Body of pancreas (tissue), 4 donors: Measurements from ENCODE around the gene AK4. TPM values are rescaled to one million over a fixed set of nuclear protein-coding genes. Genes with fewer than 3 reads are reported as not detected.

Experiments used
- ATAC-seq: fragments of 150-250 bp; one replicate; pipeline ENCODE4 v1.9.1; 2016
- DNase-seq, 4 donors: peaks; one replicate each; pipeline ENCODE4 v3.0.0-alpha.2; 2019
- H3K27ac ChIP-seq, 4 donors: fragments of 200-600 bp; sonication (generic); 1 replicate in 3 of 4; 2 replicates in 1 of 4; pipeline versions ENCODE4 v1.5.1 to v1.6.1; 2016 to 2019; ENCODE audit warnings: mild to moderate bottlenecking in 1 of 4, mixed read lengths in 1 of 4, moderate library complexity in 1 of 4
- H3K27me3 ChIP-seq, 2 donors: fragments of 200-600 bp; sonication (generic); one replicate each; pipeline ENCODE4 v1.6.0; 2016; ENCODE audit warnings: mild to moderate bottlenecking in 1 of 2
- H3K36me3 ChIP-seq, 2 donors: fragments of 200-600 bp; sonication (generic); replicated peaks in 1 of 2; 2 replicates each; pipeline ENCODE4 v1.5.1; 2016; ENCODE audit warnings: low read depth in 2 of 2; ENCODE audit not compliant: insufficient read depth in 1 of 2
- H3K4me1 ChIP-seq: fragments of 200-600 bp; sonication (generic); one replicate; pipeline ENCODE4 v1.6.0; 2016
- H3K4me3 ChIP-seq, 2 donors: fragments of 200-600 bp; sonication (generic); 1 replicate in 1 of 2; 2 replicates in 1 of 2; pipeline ENCODE4 v1.5.1; 2016 to 2019
- H3K9me3 ChIP-seq, 3 donors: fragments of 200-600 bp; sonication (generic); 1 replicate in 2 of 3; 2 replicates in 1 of 3; pipeline ENCODE4 v1.5.1; 2016
- POLR2A ChIP-seq, 3 donors: fragments of 450-650 bp; IDR thresholded peaks; one replicate each; pipeline ENCODE4 v1.6.1; 2016; ENCODE audit warnings: antibody characterized with exemption in 3 of 3, mild to moderate bottlenecking in 2 of 3
- WGBS, 2 donors: methylation state at CpG; one replicate each; pipeline ENCODE4 v1.1.5; 2017; 5-methylcytosine and 5-hydroxymethylcytosine counted together
- intact Hi-C: fragments of 100-400 bp; cut with DNase I; formaldehyde crosslinking; loops from one replicate; pipeline ENCODE4 v1.15.1; 2023
- total RNA-seq, 2 donors: library from RNA; depleted of rRNA; stranded (reverse); fragments of >200 nt; gene quantifications; one replicate each; pipeline ENCODE4 v1.1.0, GENCODE V29; 2016
- TF ChIP-seq, protein P1 (sequence below), 7 experiments: fragments of 450-650 bp in 4 of 7; fragments of 200-600 bp in 3 of 7; sonication (generic) in 3 of 7; IDR thresholded peaks; one replicate each; pipeline ENCODE4 v1.5.1; 2016 to 2019; ENCODE audit warnings: antibody characterized with exemption in 7 of 7

The AK4 gene
- total RNA-seq, 2 donors from 2014 or later = 8.8 to 20.4 TPM

- no peak overlapping the region for H3K27ac ChIP-seq
- intact Hi-C loops = loop anchor here (10.0 kb wide), 1 partner anchor 154 kb away; no protein-coding TSS in a partner anchor
- DNase-seq (peak; percentile 17 to 30 (median 25)), ATAC-seq (peak; percentile 59)
- no peak overlapping the region for H3K4me3 ChIP-seq
- H3K36me3 ChIP-seq = no peaks in the 10 kb centered on the region
- WGBS, 2 donors = 27 to 30% methylated on average over 6 of the region's 6 CpGs
- peaks cover 9% of the 10 kb centered on the region for H3K4me1 ChIP-seq
- no peaks in the 10 kb centered on the region for H3K27me3 ChIP-seq
- H3K9me3 ChIP-seq = no peaks in the 10 kb centered on the region
- TF ChIP-seq POLR2A (IDR thresholded peaks at IDR 0.05) = no peak
- TF ChIP-seq, protein P1, sequence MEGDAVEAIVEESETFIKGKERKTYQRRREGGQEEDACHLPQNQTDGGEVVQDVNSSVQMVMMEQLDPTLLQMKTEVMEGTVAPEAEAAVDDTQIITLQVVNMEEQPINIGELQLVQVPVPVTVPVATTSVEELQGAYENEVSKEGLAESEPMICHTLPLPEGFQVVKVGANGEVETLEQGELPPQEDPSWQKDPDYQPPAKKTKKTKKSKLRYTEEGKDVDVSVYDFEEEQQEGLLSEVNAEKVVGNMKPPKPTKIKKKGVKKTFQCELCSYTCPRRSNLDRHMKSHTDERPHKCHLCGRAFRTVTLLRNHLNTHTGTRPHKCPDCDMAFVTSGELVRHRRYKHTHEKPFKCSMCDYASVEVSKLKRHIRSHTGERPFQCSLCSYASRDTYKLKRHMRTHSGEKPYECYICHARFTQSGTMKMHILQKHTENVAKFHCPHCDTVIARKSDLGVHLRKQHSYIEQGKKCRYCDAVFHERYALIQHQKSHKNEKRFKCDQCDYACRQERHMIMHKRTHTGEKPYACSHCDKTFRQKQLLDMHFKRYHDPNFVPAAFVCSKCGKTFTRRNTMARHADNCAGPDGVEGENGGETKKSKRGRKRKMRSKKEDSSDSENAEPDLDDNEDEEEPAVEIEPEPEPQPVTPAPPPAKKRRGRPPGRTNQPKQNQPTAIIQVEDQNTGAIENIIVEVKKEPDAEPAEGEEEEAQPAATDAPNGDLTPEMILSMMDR (IDR thresholded peaks at IDR 0.05) = peak; percentile 39 to 68 (median 65)
These were observed 61.2 kb downstream of the AK4 start for GRCh38 chr1:65209005-65209885.

DNA sequence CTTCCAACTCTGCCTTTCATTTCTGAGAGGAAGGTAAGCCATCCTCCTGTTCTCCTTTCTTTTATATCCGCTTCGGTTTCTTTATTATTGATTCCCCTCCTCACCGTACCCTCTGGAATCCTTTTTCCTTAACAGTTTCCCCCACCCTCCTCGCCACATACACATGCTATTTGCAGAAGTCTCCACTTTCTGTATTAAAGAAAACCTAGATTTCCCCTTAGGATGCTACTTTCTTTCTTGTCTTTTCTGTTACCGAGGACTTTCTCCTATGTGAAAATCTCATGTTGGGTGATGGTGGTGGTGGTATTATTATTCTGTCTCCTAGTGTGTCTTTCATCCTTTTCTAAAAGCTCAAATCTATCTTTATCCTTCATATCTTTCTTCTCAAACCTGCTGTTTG is 62.3 kb downstream of the AK4 start:
- peaks cover 15% of the 10 kb centered on the region for H3K4me1 ChIP-seq
- H3K27me3 ChIP-seq = no peaks in the 10 kb centered on the region
- no peak overlapping the region for H3K27ac ChIP-seq
- WGBS, 2 donors = 84 to 93% methylated on average over 5 of the region's 5 CpGs
- intact Hi-C loops = no loop called here
- no peak overlapping the region for H3K4me3 ChIP-seq
- DNase-seq = no peak
- TF ChIP-seq POLR2A (IDR thresholded peaks at IDR 0.05) = no peak
- TF ChIP-seq, protein P1 (IDR thresholded peaks at IDR 0.05) = no peak
- no peaks in the 10 kb centered on the region for H3K36me3 ChIP-seq
- ATAC-seq = no peak
- no peaks in the 10 kb centered on the region for H3K9me3 ChIP-seq

DNA sequence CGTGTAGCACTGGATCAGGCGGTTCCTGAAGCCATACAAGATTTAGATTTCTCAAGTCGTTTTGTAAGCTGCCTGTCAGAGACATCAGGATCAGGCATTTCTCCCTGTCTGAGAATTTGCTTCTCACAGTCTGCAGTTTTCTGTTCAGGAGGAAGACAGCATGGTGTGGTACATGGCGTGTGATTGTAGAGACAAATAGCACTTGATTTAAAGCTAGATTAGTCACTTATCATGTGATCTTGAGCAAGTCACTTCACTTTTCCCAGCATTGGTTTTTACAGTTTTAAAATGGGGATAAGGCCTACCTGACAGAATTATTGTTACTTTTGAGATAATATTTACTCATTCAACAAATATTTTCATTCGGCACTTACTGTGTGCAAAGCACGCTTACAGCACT is 63.3 kb downstream of the AK4 start:
- Histone ChIP-seq H3K9me3 (no peaks in the 10 kb centered on the region), H3K4me3 (no peak overlapping the region), H3K27me3 (no peaks in the 10 kb centered on the region), H3K36me3 (no peaks in the 10 kb centered on the region), H3K27ac (no peak overlapping the region), H3K4me1 (peaks cover 15% of the 10 kb centered on the region)
- no peak for ATAC-seq
- 85 to 90% methylated on average over 6 of the region's 6 CpGs for WGBS, 2 donors
- TF ChIP-seq, protein P1 (IDR thresholded peaks at IDR 0.05) = no peak
- TF ChIP-seq POLR2A (IDR thresholded peaks at IDR 0.05) = no peak
- intact Hi-C loops = no loop called here
- DNase-seq = no peak

- intact Hi-C loops = no loop called here
These were observed 65.4 kb downstream of the AK4 start for GRCh38 chr1:65213271-65214023.

More at GRCh38 chr1:65213271-65214023, 65.4 kb downstream of the AK4 start:
- Histone ChIP-seq H3K4me3 (no peak overlapping the region), H3K9me3 (no peaks in the 10 kb centered on the region), H3K27me3 (no peaks in the 10 kb centered on the region), H3K4me1 (peaks cover 15% of the 10 kb centered on the region), H3K27ac (peak overlapping the region; percentile 33 to 70 (median 64)), H3K36me3 (no peaks in the 10 kb centered on the region)
- DNase-seq (no peak), ATAC-seq (no peak)
- WGBS, 2 donors = 66 to 76% methylated on average over 5 of the region's 5 CpGs
- no peak for TF ChIP-seq POLR2A (IDR thresholded peaks at IDR 0.05)
- TF ChIP-seq, protein P1 (IDR thresholded peaks at IDR 0.05) = no peak
